GM12878 (cell line): ENCODE data around the gene PLPPR1. TPM values are rescaled to one million over a fixed set of nuclear protein-coding genes. Genes with fewer than 3 reads are reported as not detected.

Source experiments
- ATAC-seq: fragments of 200-7000 bp; cut with Tn5 transposase; 3 replicates; pipeline ENCODE4 v1.9.1; 2020; ENCODE audit warnings: mild to moderate bottlenecking, moderate library complexity
- BruUV-seq: library from RNA; stranded (reverse); fragments of 400-500 nt; replicated peaks from 2 replicates; lab custom pipeline; 2021; lab: Mats Ljungman, UMichigan
- CTCF ChIA-PET: fragments of 300-600 bp; sonication (Branson Sonifier 250); formaldehyde crosslinking; extraction: SDS; loops from one replicate; lab custom pipeline; 2021; ENCODE audit warnings: inconsistent platforms; lab: Yijun Ruan, JAX
- POLR2A ChIA-PET: fragments of 350-600 bp; formaldehyde crosslinking; extraction: SDS; loops from one replicate; lab custom pipeline; 2021; ENCODE audit warnings: inconsistent platforms; lab: Charles Lee
- RAD21 ChIA-PET: fragments of 300-600 bp; sonication (Branson Sonifier 250); formaldehyde crosslinking; loops from one replicate; lab custom pipeline; 2023; ENCODE audit warnings: antibody characterized with exemption; ENCODE audit not compliant: unreplicated experiment; lab: Charles Lee
- SMC1A ChIA-PET: fragments of 300-600 bp; sonication (Branson Sonifier 250); formaldehyde crosslinking; loops from one replicate; lab custom pipeline; 2023; ENCODE audit not compliant: unreplicated experiment, uncharacterized antibody; lab: Charles Lee
- DNase-seq: peaks from one replicate; pipeline ENCODE4 v3.0.0-alpha.2; 2011; ENCODE audit warnings: low read depth, low spot score
- FAIRE-seq: peaks from 3 replicates; lab custom pipeline; 2011; peaks lifted over from hg19 to GRCh38; lab: Jason Lieb, UNC
- H2AFZ ChIP-seq: 2 replicates; pipeline ENCODE4 v1.6.0; 2011; ENCODE audit warnings: low read depth, low read length, control low read depth; ENCODE audit not compliant: control insufficient read depth
- H3K27ac ChIP-seq: 2 replicates; pipeline ENCODE4 v1.5.1; 2011; ENCODE audit warnings: control low read depth; ENCODE audit not compliant: control insufficient read depth, insufficient read depth
- H3K27me3 ChIP-seq, 2 experiments: replicated peaks in 1 of 2; 2 replicates each; pipeline versions ENCODE4 v1.6.0 to v1.6.1; 2011; ENCODE audit warnings: low read length in 1 of 2; ENCODE audit not compliant: control insufficient read depth in 2 of 2, insufficient read depth in 2 of 2
- H3K36me3 ChIP-seq, 2 experiments: 2 replicates each; pipeline ENCODE4 v1.5.1; 2011; ENCODE audit warnings: low read length in 1 of 2; ENCODE audit not compliant: control insufficient read depth in 2 of 2, insufficient read depth in 2 of 2
- H3K4me1 ChIP-seq: 2 replicates; pipeline ENCODE4 v1.6.1; 2011; ENCODE audit warnings: mild to moderate bottlenecking, low read length, moderate library complexity, mixed read lengths; ENCODE audit not compliant: control insufficient read depth, insufficient read depth
- H3K4me2 ChIP-seq: 2 replicates; pipeline ENCODE4 v1.6.0; 2011; ENCODE audit warnings: control low read depth; ENCODE audit not compliant: control insufficient read depth, insufficient read depth
- H3K4me3 ChIP-seq: fragments of 200-600 bp; sonication (generic); 2 replicates; pipeline ENCODE4 v1.5.1; 2016
- H3K79me2 ChIP-seq: 2 replicates; pipeline ENCODE4 v1.6.0; 2011; ENCODE audit warnings: low read length; ENCODE audit not compliant: control insufficient read depth, insufficient read depth
- H3K9ac ChIP-seq: 2 replicates; pipeline ENCODE4 v1.8.0; 2011; ENCODE audit warnings: low read length, control low read depth, mixed read lengths; ENCODE audit not compliant: control insufficient read depth, insufficient read depth
- H3K9me3 ChIP-seq: replicated peaks from 3 replicates; pipeline ENCODE4 v1.5.1; 2011; ENCODE audit warnings: mild to moderate bottlenecking, low read length; ENCODE audit not compliant: control insufficient read depth, insufficient read depth
- H4K20me1 ChIP-seq: 2 replicates; pipeline ENCODE4 v1.6.0; 2011; ENCODE audit not compliant: control insufficient read depth, insufficient read depth
- BHLHE40 ChIP-seq, 2 experiments: fragments of 450-650 bp in 1 of 2; IDR thresholded peaks; 2 replicates each; pipeline ENCODE4 v1.6.1; 2011 to 2017; ENCODE audit warnings: low read depth in 2 of 2, borderline replicate concordance in 1 of 2, improper control_type of control experiment in 1 of 2, low read length in 1 of 2, mild to moderate bottlenecking in 1 of 2
- CHD4 ChIP-seq: fragments of 200-600 bp; sonication (generic); IDR thresholded peaks from 2 replicates; pipeline ENCODE4 v1.6.1; 2016; ENCODE audit warnings: mild to moderate bottlenecking
- ESRRA ChIP-seq: IDR thresholded peaks from 2 replicates; pipeline ENCODE4 v1.6.1; 2012; ENCODE audit warnings: mild to moderate bottlenecking, low read length, improper control_type of control experiment
- ETV6 ChIP-seq, 2 experiments: fragments of 450-650 bp in 1 of 2; IDR thresholded peaks in 1 of 2; conservative IDR thresholded peaks in 1 of 2; 2 replicates each; pipeline ENCODE4 v1.6.1; 2014; ENCODE audit warnings: antibody characterized with exemption in 1 of 2, borderline replicate concordance in 1 of 2, low read depth in 1 of 2, mild to moderate bottlenecking in 1 of 2, moderate library complexity in 1 of 2
- GATAD2B ChIP-seq: fragments of 450-650 bp; conservative IDR thresholded peaks from 2 replicates; pipeline ENCODE4 v1.6.1; 2017; ENCODE audit warnings: low read depth, mild to moderate bottlenecking, moderate library complexity
- LARP7 ChIP-seq: fragments of 450-650 bp; IDR thresholded peaks from 2 replicates; pipeline ENCODE4 v1.6.1; 2017; ENCODE audit warnings: mild to moderate bottlenecking
- NR2F1 ChIP-seq: fragments of 450-650 bp; conservative IDR thresholded peaks from 2 replicates; pipeline ENCODE4 v1.6.1; 2017; ENCODE audit warnings: mild to moderate bottlenecking
- PAX8 ChIP-seq: fragments of 450-650 bp; IDR thresholded peaks from 2 replicates; pipeline ENCODE4 v1.6.1; 2017; ENCODE audit warnings: mild to moderate bottlenecking, moderate library complexity
- RFX5 ChIP-seq: IDR thresholded peaks from 2 replicates; pipeline ENCODE4 v1.6.1; 2011; ENCODE audit warnings: low read depth, low read length, improper control_type of control experiment
- SIN3A ChIP-seq: IDR thresholded peaks from 2 replicates; pipeline ENCODE4 v1.6.1; 2012; ENCODE audit warnings: low read depth, low read length, improper control_type of control experiment
- in situ Hi-C: fragments of 300-500 bp; cut with MboI; formaldehyde crosslinking; loops from 9 replicates; pipeline ENCODE4 v1.14.3; 2018; ENCODE audit warnings: mixed read lengths
- intact Hi-C: fragments of 100-400 bp; cut with micrococcal nuclease; formaldehyde crosslinking; loops from one replicate; pipeline ENCODE4 v1.14.2; 2022; ENCODE audit not compliant: unreplicated experiment
- polyA plus RNA-seq, 11 experiments: library from polyadenylated mRNA; depleted of rRNA in 4 of 11; unstranded in 6 of 11; stranded (reverse) in 5 of 11; fragments of >200 nt; fragmentation: Nextera tagmentation in 4 of 11; fragmentation: Illumina TruSeq in 1 of 11; extraction: Ambion mirVana in 4 of 11; extraction: Trizol in 1 of 11; gene quantifications; 1 replicate in 1 of 11; 2 replicates in 10 of 11; pipeline versions ENCODE4 v1.2.1 to v1.2.3, GENCODE V29; 2011 to 2016; ENCODE audit warnings: inconsistent platforms in 2 of 11, missing spikeins in 2 of 11, low read depth in 1 of 11
- total RNA-seq, 4 experiments: library from RNA; depleted of rRNA in 3 of 4; stranded (reverse); fragments of >200 nt in 3 of 4; fragmentation: Illumina TruSeq in 1 of 4; extraction: Trizol in 1 of 4; gene quantifications; 2 replicates each; pipeline versions ENCODE4 v1.2.1 to v1.2.3, GENCODE V29; 2013 to 2021
- TF ChIP-seq, protein P1 (sequence below), 3 experiments: IDR thresholded peaks in 2 of 3; conservative IDR thresholded peaks in 1 of 3; 2 replicates each; pipeline ENCODE4 v1.5.1; 2011; ENCODE audit warnings: low read depth in 3 of 3, low read length in 3 of 3, mild to moderate bottlenecking in 3 of 3, control low read depth in 2 of 3, moderate library complexity in 2 of 3, inconsistent platforms in 1 of 3, mixed read lengths in 1 of 3; ENCODE audit not compliant: control insufficient read depth in 2 of 3, insufficient read depth in 1 of 3; ENCODE audit errors: extremely low read depth in 1 of 3
- TF ChIP-seq, protein P2 (sequence below): fragments of 450-650 bp; conservative IDR thresholded peaks from 2 replicates; pipeline ENCODE4 v1.6.1; 2017; ENCODE audit warnings: mild to moderate bottlenecking, moderate library complexity

PLPPR1 gene
- total and polyA plus RNA-seq, 10 of the 15 experiments (the other 5 are each of a cell fraction or from before 2014, with no cell fraction given) = 0.69 TPM; not detected in 9

DNA sequence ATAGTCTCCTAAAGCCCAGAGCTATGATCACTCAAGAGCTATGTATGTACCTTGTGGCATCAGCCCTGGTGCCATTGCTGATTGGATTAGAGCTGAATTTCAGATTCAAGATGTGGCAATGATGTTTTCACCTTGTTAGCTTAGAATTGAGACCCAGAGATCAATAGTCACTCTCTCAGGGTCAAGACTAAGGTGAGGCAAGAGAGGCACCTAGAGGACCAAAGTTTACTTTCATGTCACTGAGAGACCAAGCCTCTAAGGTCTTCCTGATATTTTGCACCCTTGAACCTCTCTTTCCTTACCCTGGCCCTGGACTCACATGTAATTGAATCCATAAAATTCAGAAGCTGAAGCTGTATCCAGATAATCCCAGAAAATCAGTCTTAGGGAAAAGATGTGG is 313.4 kb downstream of the PLPPR1 start:
- POLR2A ChIA-PET = no interaction called here
- in situ Hi-C loops = no loop called here

More for the DNA sequence above, 313.4 kb downstream of the PLPPR1 start:
- H4K20me1 ChIP-seq = no peaks in the 10 kb centered on the region
- H3K27ac ChIP-seq = no peak overlapping the region
- no peak overlapping the region for H3K4me3 ChIP-seq
- no peak overlapping the region for H2AFZ ChIP-seq
- H3K27me3 ChIP-seq = no peaks in the 10 kb centered on the region
- ChIA-PET SMC1A (interaction anchor here (0.7 kb wide), 1 partner anchor 12 kb away, joined by 3 read pairs; no protein-coding TSS in a partner anchor), CTCF (interaction anchor here (0.6 kb wide), 1 partner anchor 11 kb away, joined by 3 read pairs; no protein-coding TSS in a partner anchor), RAD21 (no interaction called here)
- no TSS peak for BruUV-seq
- H3K9ac ChIP-seq = no peak overlapping the region
- H3K79me2 ChIP-seq = no peaks in the 10 kb centered on the region
- FAIRE-seq (no peak), DNase-seq (no peak), ATAC-seq (no peak)
- H3K9me3 ChIP-seq = no peaks in the 10 kb centered on the region
- H3K36me3 ChIP-seq = no peaks in the 10 kb centered on the region
- no peaks in the 10 kb centered on the region for H3K4me1 ChIP-seq
- no peak overlapping the region for H3K4me2 ChIP-seq
- intact Hi-C loops = no loop called here
- TF ChIP-seq ETV6 (conservative IDR thresholded peaks at IDR 0.05 in 1 of 2, IDR thresholded peaks at IDR 0.05 in 1 of 2; ENCODE audit: borderline replicate concordance in 1 of 2, low read depth in 1 of 2) (no peak), NR2F1 (no peak), GATAD2B (no peak), RFX5 (no peak), BHLHE40 (IDR thresholded peaks at IDR 0.05; ENCODE audit: borderline replicate concordance in 1 of 2, low read depth in 2 of 2, low read length in 1 of 2) (no peak), PAX8 (no peak), SIN3A (no peak), LARP7 (no peak), ESRRA (no peak), CHD4 (no peak)
- TF ChIP-seq, protein P1, sequence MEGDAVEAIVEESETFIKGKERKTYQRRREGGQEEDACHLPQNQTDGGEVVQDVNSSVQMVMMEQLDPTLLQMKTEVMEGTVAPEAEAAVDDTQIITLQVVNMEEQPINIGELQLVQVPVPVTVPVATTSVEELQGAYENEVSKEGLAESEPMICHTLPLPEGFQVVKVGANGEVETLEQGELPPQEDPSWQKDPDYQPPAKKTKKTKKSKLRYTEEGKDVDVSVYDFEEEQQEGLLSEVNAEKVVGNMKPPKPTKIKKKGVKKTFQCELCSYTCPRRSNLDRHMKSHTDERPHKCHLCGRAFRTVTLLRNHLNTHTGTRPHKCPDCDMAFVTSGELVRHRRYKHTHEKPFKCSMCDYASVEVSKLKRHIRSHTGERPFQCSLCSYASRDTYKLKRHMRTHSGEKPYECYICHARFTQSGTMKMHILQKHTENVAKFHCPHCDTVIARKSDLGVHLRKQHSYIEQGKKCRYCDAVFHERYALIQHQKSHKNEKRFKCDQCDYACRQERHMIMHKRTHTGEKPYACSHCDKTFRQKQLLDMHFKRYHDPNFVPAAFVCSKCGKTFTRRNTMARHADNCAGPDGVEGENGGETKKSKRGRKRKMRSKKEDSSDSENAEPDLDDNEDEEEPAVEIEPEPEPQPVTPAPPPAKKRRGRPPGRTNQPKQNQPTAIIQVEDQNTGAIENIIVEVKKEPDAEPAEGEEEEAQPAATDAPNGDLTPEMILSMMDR (IDR thresholded peaks at IDR 0.05 in 2 of 3, conservative IDR thresholded peaks at IDR 0.05 in 1 of 3; ENCODE audit: control insufficient read depth in 2 of 3, extremely low read depth in 1 of 3, insufficient read depth in 1 of 3, low read depth in 3 of 3, low read length in 3 of 3) = no peak
- TF ChIP-seq, protein P2, sequence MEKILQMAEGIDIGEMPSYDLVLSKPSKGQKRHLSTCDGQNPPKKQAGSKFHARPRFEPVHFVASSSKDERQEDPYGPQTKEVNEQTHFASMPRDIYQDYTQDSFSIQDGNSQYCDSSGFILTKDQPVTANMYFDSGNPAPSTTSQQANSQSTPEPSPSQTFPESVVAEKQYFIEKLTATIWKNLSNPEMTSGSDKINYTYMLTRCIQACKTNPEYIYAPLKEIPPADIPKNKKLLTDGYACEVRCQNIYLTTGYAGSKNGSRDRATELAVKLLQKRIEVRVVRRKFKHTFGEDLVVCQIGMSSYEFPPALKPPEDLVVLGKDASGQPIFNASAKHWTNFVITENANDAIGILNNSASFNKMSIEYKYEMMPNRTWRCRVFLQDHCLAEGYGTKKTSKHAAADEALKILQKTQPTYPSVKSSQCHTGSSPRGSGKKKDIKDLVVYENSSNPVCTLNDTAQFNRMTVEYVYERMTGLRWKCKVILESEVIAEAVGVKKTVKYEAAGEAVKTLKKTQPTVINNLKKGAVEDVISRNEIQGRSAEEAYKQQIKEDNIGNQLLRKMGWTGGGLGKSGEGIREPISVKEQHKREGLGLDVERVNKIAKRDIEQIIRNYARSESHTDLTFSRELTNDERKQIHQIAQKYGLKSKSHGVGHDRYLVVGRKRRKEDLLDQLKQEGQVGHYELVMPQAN = no peak
